Effector memory CD8-positive, alpha-beta T cell (primary cell): Measurements from ENCODE around the gene PTEN.
"Not testable (repeated sequence)": the region's sequence is repeated elsewhere in the genome, so short reads cannot be mapped to it uniquely, and the experiment has no call there.

Experiments used
- ATAC-seq: fragments of 150-1000 bp; cut with Tn5 transposase; replicated peaks from 2 replicates; pipeline ENCODE4 v1.10.0; 2021; ENCODE audit warnings: mild to moderate bottlenecking, moderate library complexity
- DNase-seq, 3 experiments: peaks; one replicate each; pipeline ENCODE4 v3.0.0; 2021
- H3K27ac Mint-ChIP-seq, 2 donors: one replicate each; pipeline ENCODE4 v1.8.0; 2022; ENCODE audit warnings: mild to moderate bottlenecking in 2 of 2, mixed read lengths in 2 of 2, moderate library complexity in 2 of 2
- H3K27me3 Mint-ChIP-seq, 2 donors: one replicate each; pipeline ENCODE4 v1.8.0; 2022; ENCODE audit warnings: mixed read lengths in 2 of 2
- H3K36me3 Mint-ChIP-seq: one replicate; pipeline ENCODE4 v1.8.0; 2022; ENCODE audit warnings: mild to moderate bottlenecking, moderate library complexity, mixed read lengths; ENCODE audit not compliant: insufficient read depth
- H3K4me1 Mint-ChIP-seq, 2 donors: one replicate each; pipeline ENCODE4 v1.8.0; 2022; ENCODE audit warnings: low read depth in 2 of 2, mixed read lengths in 2 of 2
- H3K4me3 Mint-ChIP-seq, 2 donors: one replicate each; pipeline ENCODE4 v1.8.0; 2022; ENCODE audit warnings: mild to moderate bottlenecking in 2 of 2, mixed read lengths in 2 of 2, moderate library complexity in 2 of 2
- H3K9me3 Mint-ChIP-seq, 2 donors: one replicate each; pipeline ENCODE4 v1.8.0; 2022; ENCODE audit warnings: mixed read lengths in 2 of 2

The PTEN gene

DNA sequence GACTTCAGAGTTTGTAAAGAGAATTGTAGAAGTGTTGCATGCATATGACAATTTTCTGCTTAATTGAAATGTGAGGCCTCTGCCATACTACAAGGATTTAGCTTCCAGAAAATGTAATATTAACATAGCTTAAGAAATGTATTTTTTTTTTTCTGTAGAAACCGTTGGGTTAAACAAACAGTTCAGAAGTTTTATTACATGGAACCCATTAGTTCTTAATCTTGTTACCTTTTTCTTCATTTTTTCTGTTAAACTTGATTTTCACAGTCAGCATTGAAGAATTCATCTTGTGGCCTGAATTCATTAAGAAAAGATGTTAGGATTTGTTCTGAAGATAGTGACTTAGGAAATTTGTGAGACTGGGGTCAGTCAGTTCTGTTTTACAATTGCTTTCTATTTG is 4.9 kb downstream of the PTEN start:
- H3K4me3 Mint-ChIP-seq = peak overlapping the region; percentile 54 to 95
- no peaks in the 10 kb centered on the region for H3K27me3 Mint-ChIP-seq
- DNase-seq = no peak
- no peak for ATAC-seq
- H3K36me3 Mint-ChIP-seq = peaks cover 35% of the 10 kb centered on the region
- peak overlapping the region in 1 of 2 donors; percentile 79 for H3K27ac Mint-ChIP-seq
- no peaks in the 10 kb centered on the region for H3K9me3 Mint-ChIP-seq
- peaks cover 47 to 61% of the 10 kb centered on the region in 2 donors for H3K4me1 Mint-ChIP-seq

DNA sequence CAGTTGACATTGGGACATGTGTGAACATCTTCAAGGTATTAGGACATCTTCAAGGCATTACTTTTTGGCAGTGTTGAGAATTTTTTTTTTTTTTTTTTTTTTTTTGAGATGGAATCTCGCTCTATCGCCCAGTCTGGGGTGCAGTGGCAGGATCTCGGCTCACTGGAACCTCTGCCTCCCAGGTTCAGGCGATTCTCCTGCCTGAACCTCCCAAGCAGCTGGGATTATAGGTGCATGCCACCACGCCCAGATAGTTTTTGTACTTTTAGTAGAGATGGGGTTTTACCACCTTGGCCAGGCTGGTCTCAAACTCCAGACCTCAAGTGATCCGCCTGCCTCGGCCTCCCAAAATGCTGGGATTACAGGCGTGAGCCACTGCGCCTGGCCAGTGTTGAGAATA is 5.7 kb downstream of the PTEN start:
- not testable (repeated sequence) for DNase-seq, H3K9me3 Mint-ChIP-seq, H3K27me3 Mint-ChIP-seq, ATAC-seq
- Mint-ChIP-seq H3K36me3 (peaks cover 30% of the 10 kb centered on the region), H3K27ac (peak overlapping the region in 1 of 2 donors; percentile 79), H3K4me3 (peak overlapping the region; percentile 54 to 95), H3K4me1 (peaks cover 46 to 70% of the 10 kb centered on the region in 2 donors)

- Mint-ChIP-seq H3K36me3 (peaks cover 26% of the 10 kb centered on the region), H3K4me1 (peaks cover 39 to 70% of the 10 kb centered on the region in 2 donors), H3K9me3 (no peaks in the 10 kb centered on the region), H3K4me3 (peak overlapping the region in 1 of 2 donors; percentile 37), H3K27ac (peak overlapping the region in 1 of 2 donors; percentile 36), H3K27me3 (no peaks in the 10 kb centered on the region)
- no peak for DNase-seq
- no peak for ATAC-seq
Measured at GRCh38 chr10:87869773-87870551, 6.5 kb downstream of the PTEN start.

GRCh38 chr10:87872828-87873227 is 9.4 kb downstream of the PTEN start:
- H3K9me3 Mint-ChIP-seq = no peaks in the 10 kb centered on the region
- peaks cover 26 to 63% of the 10 kb centered on the region in 2 donors for H3K4me1 Mint-ChIP-seq
- DNase-seq = no peak
- ATAC-seq = no peak
- peak overlapping the region in 1 of 2 donors; percentile 53 for H3K4me3 Mint-ChIP-seq
- H3K27ac Mint-ChIP-seq = peak overlapping the region; percentile 12 to 35
- peaks cover 22% of the 10 kb centered on the region for H3K36me3 Mint-ChIP-seq
- no peaks in the 10 kb centered on the region for H3K27me3 Mint-ChIP-seq

DNA sequence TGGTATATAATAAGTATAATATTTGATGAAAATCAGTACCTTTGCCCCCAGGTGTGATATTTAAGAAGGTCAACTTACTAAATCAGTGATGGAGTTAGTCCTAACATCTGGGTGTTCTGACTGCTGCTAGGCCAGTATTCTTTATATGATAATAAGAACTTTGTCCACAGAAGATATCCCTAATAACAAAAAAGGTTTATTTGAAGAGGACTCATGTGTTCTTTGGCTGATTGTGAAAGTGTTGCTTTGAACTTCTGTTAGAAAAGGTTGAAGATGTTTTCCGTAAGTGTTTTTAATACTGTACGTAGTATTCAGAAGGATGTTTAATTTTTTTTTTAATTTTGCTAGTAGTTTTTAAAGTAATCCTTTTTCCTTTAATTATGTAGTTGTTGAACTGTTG is 10.2 kb downstream of the PTEN start:
- Mint-ChIP-seq H3K4me1 (peaks cover 22 to 66% of the 10 kb centered on the region in 2 donors), H3K27me3 (no peaks in the 10 kb centered on the region), H3K9me3 (no peaks in the 10 kb centered on the region), H3K36me3 (peaks cover 26% of the 10 kb centered on the region), H3K4me3 (peak overlapping the region in 1 of 2 donors; percentile 35), H3K27ac (no peak overlapping the region)
- DNase-seq (no peak), ATAC-seq (no peak)

DNA sequence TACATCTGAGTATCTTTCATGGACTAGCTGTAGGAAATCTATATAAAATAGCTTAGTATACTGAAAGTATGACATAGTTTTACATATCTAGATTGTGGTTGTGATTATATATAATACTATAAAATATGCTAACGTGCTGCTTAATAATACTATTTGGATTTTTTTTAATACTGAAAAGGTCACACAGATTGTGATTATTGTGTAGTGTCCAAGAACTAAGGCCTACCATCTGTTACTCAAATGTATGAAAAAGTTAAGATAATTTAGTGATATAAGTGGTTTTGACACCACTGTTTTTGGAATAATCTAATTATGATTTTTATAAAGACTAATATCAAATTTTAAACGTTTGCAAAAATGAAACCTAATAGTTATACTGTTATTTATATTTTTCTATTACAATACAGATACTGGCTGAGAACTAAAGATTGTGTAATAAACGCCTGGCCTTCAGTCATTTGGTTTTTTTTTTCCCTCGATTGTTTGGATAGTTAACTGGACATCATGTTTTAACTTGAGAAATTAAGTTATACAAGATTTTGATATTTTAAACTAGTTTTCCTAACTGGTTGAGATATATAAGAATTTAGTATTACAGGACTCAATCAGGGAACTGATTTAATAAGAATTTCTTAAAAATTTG is 12.6 kb downstream of the PTEN start:
- H3K4me1 Mint-ChIP-seq = peaks cover 15 to 58% of the 10 kb centered on the region in 2 donors
- no peak overlapping the region for H3K27ac Mint-ChIP-seq
- DNase-seq = no peak
- no peak overlapping the region for H3K4me3 Mint-ChIP-seq
- H3K9me3 Mint-ChIP-seq = no peaks in the 10 kb centered on the region
- no peaks in the 10 kb centered on the region for H3K27me3 Mint-ChIP-seq
- no peak for ATAC-seq
- H3K36me3 Mint-ChIP-seq = peaks cover 18% of the 10 kb centered on the region

GRCh38 chr10:87878664-87879459 is 15.4 kb downstream of the PTEN start:
- DNase-seq = no peak
- Mint-ChIP-seq H3K9me3 (no peaks in the 10 kb centered on the region), H3K27me3 (no peaks in the 10 kb centered on the region), H3K36me3 (peaks cover 9% of the 10 kb centered on the region), H3K4me3 (no peak overlapping the region), H3K4me1 (peaks cover 15 to 51% of the 10 kb centered on the region in 2 donors), H3K27ac (peak overlapping the region in 1 of 2 donors; percentile 31)
- no peak for ATAC-seq

DNA sequence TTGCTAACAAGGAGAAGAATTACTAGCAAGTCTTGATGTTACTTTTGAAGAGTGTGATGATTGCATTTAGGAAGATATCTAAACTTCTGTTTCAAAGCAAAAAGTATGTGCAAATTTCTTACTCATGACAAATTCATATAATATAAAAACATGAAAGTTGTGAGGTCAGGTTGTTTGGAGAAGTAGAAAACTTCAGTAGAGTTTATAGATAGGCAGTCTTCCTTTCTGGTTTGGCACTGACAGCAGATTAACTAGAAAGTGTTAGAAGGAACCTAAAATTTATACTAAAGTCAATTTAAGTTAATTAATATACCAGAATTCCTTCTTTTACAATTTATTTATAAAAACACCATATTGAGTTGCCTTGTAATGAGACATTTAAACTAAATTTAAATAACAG is 16.9 kb downstream of the PTEN start:
- ATAC-seq (no peak), DNase-seq (no peak)
- peak overlapping the region in 1 of 2 donors; percentile 41 for H3K27ac Mint-ChIP-seq
- H3K27me3 Mint-ChIP-seq = no peaks in the 10 kb centered on the region
- peaks cover 9% of the 10 kb centered on the region for H3K36me3 Mint-ChIP-seq
- peaks cover 15 to 40% of the 10 kb centered on the region in 2 donors for H3K4me1 Mint-ChIP-seq
- no peak overlapping the region for H3K4me3 Mint-ChIP-seq
- no peaks in the 10 kb centered on the region for H3K9me3 Mint-ChIP-seq

DNA sequence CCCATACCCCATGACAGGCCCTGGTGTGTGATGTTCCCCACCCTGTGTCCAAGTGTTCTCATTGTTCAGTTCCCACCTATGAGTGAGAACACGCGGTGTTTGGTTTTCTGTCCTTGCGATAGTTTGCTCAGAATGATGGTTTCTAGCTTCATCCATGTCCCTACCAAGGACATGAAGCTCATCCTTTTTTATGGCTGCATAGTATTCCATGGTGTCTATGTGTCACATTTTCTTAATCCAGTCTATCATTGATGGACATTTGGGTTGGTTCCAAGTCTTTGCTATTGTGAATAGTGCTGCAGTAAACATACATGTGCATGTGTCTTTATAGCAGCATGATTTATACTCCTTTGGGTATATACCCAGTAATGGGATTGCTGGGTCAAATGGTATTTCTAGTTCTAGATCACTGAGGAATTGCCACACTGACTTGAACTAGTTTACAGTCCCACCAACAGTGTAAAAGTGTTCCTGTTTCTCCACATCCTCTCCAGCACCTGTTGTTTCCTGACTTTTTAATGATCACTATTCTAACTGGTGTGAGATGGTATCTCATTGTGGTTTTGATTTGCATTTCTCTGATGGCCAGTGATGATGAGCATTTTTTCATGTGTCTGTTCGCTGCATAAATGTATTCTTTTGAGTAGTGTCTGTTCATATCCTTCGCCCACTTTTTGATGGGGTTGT is 18.1 kb downstream of the PTEN start:
- not testable (repeated sequence) for ATAC-seq, H3K27me3 Mint-ChIP-seq, H3K36me3 Mint-ChIP-seq, H3K4me3 Mint-ChIP-seq, DNase-seq, H3K9me3 Mint-ChIP-seq
- Mint-ChIP-seq H3K4me1 (peaks cover 20 to 45% of the 10 kb centered on the region in 2 donors), H3K27ac (peak overlapping the region in 1 of 2 donors; percentile 44)

- no peak overlapping the region for H3K4me3 Mint-ChIP-seq
- H3K4me1 Mint-ChIP-seq = peaks cover 25 to 52% of the 10 kb centered on the region in 2 donors
- ATAC-seq (no peak), DNase-seq (no peak)
- H3K27me3 Mint-ChIP-seq = no peaks in the 10 kb centered on the region
- H3K27ac Mint-ChIP-seq = peak overlapping the region in 1 of 2 donors; percentile 44
- peaks cover 3 to 16% of the 10 kb centered on the region in 2 donors for H3K9me3 Mint-ChIP-seq
- H3K36me3 Mint-ChIP-seq = peaks cover 10% of the 10 kb centered on the region
Measured at GRCh38 chr10:87882555-87883294, 19.3 kb downstream of the PTEN start.

DNA sequence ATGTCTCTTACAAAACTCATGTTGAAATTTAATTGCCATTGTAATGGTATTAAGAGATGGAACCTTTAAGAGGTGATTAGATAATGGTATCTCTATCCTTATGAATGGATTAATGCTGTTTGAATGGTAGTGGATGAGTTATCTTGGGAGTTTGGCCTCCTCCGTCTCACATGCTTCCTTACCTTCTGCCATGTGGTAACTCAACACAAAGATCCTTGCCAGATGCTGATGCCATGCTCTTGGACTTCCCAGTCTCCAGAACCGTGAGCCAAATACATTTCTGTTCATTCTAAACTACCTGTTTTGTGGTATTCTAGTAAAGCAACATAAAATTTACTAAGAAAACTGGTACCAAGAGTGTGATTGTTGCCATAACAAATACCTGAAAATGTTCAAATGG is 23.2 kb downstream of the PTEN start:
- Mint-ChIP-seq H3K36me3 (peaks cover 6% of the 10 kb centered on the region), H3K27me3 (no peaks in the 10 kb centered on the region), H3K4me1 (peaks cover 20 to 51% of the 10 kb centered on the region in 2 donors), H3K27ac (peak overlapping the region in 1 of 2 donors; percentile 22), H3K9me3 (peaks cover 3 to 16% of the 10 kb centered on the region in 2 donors), H3K4me3 (no peak overlapping the region)
- DNase-seq = no peak
- no peak for ATAC-seq

GRCh38 chr10:87887146-87887545 is 23.7 kb downstream of the PTEN start:
- Mint-ChIP-seq H3K27ac (peak overlapping the region in 1 of 2 donors; percentile 22), H3K4me3 (no peak overlapping the region), H3K27me3 (no peaks in the 10 kb centered on the region), H3K4me1 (peaks cover 15 to 47% of the 10 kb centered on the region in 2 donors), H3K36me3 (peaks cover 6% of the 10 kb centered on the region), H3K9me3 (peaks cover 3 to 16% of the 10 kb centered on the region in 2 donors)
- DNase-seq (no peak), ATAC-seq (no peak)
